GM21825 (cell line): ENCODE results near the gene RAPGEF1.

Experiments used
- ATAC-seq: cut with Tn5 transposase; IDR thresholded peaks from one replicate; pipeline ENCODE4 v1.9.1; 2021; ENCODE audit warnings: mild to moderate bottlenecking, moderate library complexity; ENCODE audit not compliant: unreplicated experiment

RAPGEF1 gene

DNA sequence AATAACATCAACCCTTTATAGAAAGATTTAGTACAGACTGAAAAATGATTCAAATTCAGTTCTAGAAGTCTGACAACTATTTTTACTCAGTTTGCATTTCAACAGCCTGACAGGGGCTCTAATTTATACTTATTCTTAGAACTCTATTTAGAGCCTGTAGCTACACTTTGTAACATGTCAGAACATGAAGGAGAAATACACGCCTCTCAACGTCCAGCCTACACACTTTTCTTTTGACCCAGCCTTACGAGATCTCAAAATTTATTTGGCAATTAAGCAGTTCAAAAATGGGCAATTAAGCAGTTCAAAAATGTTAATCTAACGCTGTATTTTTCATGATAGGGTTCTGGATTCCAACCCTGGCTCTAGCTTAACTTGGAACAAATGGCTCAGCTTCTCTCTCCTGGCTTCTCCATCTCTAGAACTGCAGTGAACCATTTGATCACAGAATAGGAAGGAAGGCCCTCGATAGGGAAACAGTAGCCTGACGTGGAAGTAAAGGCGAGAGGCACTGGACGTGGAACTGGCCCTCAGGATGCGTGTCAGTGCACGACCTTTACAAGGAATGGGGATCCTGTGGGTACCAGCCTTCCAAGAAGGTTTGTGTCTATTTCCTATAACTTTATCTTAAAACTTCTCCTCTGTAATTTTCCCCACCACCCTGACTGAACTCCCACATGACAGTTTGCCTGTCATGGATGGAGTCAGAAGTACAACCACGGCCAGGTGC lies 128.1 kb downstream of the RAPGEF1 start:
- ATAC-seq, result no peak

GRCh38 chr9:131610231-131610761 lies 129.6 kb downstream of the RAPGEF1 start:
- no peak for ATAC-seq

GRCh38 chr9:131609099-131609830 lies 130.6 kb downstream of the RAPGEF1 start:
- no peak for ATAC-seq

- ATAC-seq, result no peak
Measured at GRCh38 chr9:131608493-131609037, 131.3 kb downstream of the RAPGEF1 start.

DNA sequence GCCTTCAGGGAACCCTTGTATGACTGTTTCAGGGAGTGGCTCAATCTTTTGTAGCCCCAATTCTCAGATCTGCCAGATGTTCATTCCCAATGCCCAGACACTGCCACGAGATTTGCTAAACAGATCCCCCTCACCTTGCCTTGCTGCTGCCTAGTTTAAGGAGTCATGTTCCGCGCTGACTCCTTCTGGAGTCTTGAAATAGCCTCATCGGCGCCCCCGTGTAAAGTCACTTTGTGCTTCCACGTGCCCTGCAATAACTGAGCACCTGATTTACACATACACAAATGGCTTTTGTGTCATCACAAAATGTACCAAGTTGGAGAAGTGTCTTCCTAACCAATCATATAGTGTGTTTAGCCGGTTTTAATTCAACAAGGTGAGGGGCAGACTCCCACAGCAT lies 132.3 kb downstream of the RAPGEF1 start:
- no peak for ATAC-seq

DNA sequence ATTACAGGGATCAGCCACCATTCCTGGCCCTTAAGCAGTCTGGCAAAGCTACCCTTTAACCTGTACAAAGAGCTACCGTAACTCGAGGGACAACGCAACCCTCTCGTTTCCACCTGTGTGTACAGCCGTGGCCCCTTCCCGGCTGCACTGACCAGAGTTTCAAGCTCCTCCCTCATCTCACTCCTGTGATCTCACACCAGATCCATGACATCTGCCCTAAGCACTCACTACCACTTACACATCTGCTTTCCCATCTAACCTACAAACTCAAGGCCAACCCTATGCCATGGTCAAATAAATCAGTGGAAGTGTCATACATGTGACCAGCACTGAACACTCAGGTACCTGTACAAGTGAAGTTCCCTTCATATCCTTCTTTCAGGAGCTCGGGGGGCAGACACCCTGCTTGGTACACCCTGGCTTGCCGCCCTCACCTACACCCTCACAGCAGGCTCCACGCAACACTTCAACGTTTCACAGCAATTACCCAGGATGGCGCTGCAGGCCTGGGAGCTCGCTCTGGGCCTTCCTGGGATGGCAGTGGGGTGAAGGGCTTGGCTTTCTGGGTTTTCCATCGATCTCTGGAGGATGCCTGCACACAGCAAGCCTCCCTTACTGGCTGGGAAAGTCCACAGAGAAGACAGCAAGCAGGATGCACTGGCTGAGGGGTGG lies 132.8 kb downstream of the RAPGEF1 start:
- no peak for ATAC-seq

GRCh38 chr9:131605770-131606590 lies 133.9 kb downstream of the RAPGEF1 start:
- ATAC-seq, result no peak

- ATAC-seq, result no peak
Measured at GRCh38 chr9:131603711-131604439, 136.0 kb downstream of the RAPGEF1 start.

DNA sequence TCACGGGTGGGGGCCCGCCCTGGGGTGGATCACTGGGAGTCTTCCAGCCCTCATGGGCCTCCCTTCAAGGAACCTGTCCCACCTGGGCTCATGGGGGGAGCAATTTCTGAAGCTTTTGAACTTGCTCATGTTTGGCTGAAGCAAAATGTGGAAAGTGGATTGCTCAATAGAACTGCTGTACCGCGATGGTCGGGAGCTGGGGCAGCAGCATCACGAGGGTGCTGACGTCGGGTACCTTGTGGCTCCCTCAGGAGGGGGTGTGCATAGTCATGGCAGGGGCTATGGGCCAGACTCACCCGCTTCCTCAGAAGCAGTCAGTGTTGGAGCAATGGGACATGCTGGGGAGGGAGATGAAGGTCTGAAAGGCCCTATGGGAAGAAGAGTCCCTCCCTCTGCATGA lies 136.7 kb downstream of the RAPGEF1 start:
- ATAC-seq, result no peak

GRCh38 chr9:131601683-131602181 lies 138.1 kb downstream of the RAPGEF1 start:
- no peak for ATAC-seq

GRCh38 chr9:131598121-131598520 lies 141.8 kb downstream of the RAPGEF1 start:
- no peak for ATAC-seq

- no peak for ATAC-seq
Measured at GRCh38 chr9:131597246-131597645, 142.6 kb downstream of the RAPGEF1 start.

- no peak for ATAC-seq
Measured at GRCh38 chr9:131596430-131596743, 143.5 kb downstream of the RAPGEF1 start.

GRCh38 chr9:131595696-131596429 lies 144.0 kb downstream of the RAPGEF1 start:
- ATAC-seq, result no peak

GRCh38 chr9:131594906-131595665 lies 144.8 kb downstream of the RAPGEF1 start:
- no peak for ATAC-seq

DNA sequence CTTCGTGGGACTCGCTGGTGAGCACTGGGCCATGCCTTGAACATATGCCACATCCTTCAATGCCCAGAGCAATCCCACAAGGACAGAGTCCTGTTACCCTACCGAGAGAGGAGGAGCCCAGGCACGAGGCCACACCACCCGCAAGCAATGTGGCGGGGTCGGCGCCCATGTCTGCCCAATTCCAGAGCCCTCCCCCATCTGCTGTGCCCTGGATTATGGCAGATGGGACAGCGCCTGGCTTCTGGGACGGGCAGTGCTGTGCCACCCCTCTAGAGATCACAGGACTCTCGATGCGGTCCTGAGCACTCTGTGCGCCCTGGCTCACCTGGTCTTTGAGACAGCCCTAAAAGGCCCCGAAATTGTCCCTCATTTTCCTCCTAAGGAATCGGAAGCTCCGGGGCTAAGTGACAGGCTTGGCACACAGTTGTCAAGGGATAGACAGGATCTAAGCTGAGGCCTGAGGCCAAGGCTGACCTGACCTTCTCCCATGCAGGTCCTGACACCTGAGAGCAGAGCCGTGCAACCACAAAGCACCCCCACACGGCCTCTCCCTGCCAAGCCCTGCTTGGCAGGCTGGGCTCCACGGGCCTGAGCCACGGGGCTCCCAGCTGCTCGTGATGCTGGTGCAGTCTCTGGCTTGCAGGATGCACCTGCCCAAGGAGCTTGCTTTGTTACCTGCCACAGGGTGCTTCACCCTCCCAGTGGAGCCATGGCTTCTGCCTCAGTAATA lies 145.8 kb downstream of the RAPGEF1 start:
- no peak for ATAC-seq

DNA sequence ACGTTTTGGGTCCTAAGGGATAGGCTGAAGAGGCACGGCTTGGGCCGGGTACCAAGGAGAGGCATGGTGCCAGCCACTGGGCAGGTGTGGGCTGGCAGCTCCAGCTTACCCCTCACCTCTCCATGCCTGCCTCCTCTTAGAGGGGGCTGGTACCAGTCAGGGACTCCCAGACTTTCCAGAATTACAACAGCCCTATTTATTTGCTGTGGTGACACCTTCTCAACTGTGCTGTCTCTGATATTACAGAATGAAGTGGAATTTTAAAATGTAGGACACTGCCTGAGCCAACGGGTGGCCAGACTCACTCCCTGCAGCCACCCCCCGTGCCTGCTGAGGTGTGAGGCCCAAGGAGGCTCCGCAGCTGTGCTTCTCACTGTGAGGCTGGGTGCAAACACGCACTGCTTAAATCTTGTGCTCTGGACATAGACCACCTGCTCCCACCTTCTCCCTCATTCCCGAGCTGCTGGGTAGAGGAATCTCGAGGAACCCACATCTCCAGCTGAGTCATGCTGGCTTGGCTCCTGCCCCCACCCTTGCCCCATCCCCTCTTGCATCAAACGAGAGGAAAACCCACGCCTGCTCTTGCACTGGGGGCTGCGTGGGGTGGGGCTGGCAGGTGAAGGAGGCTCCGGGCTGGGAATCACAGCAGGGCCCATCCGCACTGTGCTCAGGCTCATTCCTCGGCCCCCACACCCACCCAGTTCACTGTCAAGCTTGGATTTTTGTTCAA lies 146.6 kb downstream of the RAPGEF1 start:
- no peak for ATAC-seq
